GM06990 (cell line): Measurements from ENCODE around the gene WDR72.
"Not testable (repeated sequence)": the region's sequence is repeated elsewhere in the genome, so short reads cannot be mapped to it uniquely, and the experiment has no call there.

ENCODE experiments used
- DNase-seq: peaks from one replicate; pipeline ENCODE4 v3.0.0-alpha.2; 2011; ENCODE audit not compliant: insufficient read length; ENCODE audit errors: extremely low read depth
- H3K27me3 ChIP-seq: replicated peaks from 2 replicates; pipeline ENCODE4 v1.6.0; 2011; ENCODE audit warnings: low read length; ENCODE audit not compliant: control insufficient read depth, insufficient read depth
- H3K36me3 ChIP-seq: 2 replicates; pipeline ENCODE4 v1.5.1; 2011; ENCODE audit warnings: low read length; ENCODE audit not compliant: control insufficient read depth, insufficient read depth
- H3K4me3 ChIP-seq: replicated peaks from 2 replicates; pipeline ENCODE4 v1.5.1; 2011; ENCODE audit warnings: low read depth, mild to moderate bottlenecking, control low read depth, low read length
- CTCF ChIP-seq: IDR thresholded peaks from 2 replicates; pipeline ENCODE4 v1.5.1; 2011; ENCODE audit warnings: low read length, control low read depth, mild to moderate bottlenecking, inconsistent platforms; ENCODE audit not compliant: insufficient read depth, poor library complexity, severe bottlenecking

Gene WDR72

GRCh38 chr15:53789654-53790375 is 30.4 kb upstream of the WDR72 start:
- Histone ChIP-seq H3K27me3 (no peaks in the 10 kb centered on the region; the same call in none of the 2 replicates), H3K36me3 (no peaks in the 10 kb centered on the region), H3K4me3 (no peak overlapping the region)
- TF ChIP-seq CTCF: no peak
- no peak for DNase-seq

DNA sequence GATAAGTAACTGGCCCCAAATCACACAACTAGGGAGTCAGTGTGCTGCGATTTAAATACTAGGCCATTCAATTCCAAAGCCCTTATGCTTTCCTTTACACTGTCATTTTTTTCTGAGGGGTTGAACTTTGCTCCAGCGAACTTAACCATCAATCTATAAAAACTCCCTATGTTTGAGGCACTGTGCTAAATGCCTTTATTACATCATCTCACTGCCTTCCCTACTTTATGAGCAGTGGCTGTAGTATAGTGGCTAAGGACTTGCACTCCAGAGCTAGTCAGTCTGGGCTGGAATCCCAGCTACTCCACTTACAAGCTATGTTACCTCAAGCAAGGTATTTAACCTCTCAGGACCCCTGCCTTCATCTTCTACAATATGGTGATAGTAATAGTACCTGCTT is 26.9 kb upstream of the WDR72 start:
- no peak overlapping the region for H3K4me3 ChIP-seq
- no peak for DNase-seq
- no peaks in the 10 kb centered on the region for H3K36me3 ChIP-seq
- H3K27me3 ChIP-seq: no peaks in the 10 kb centered on the region
- no peak for TF ChIP-seq CTCF

DNA sequence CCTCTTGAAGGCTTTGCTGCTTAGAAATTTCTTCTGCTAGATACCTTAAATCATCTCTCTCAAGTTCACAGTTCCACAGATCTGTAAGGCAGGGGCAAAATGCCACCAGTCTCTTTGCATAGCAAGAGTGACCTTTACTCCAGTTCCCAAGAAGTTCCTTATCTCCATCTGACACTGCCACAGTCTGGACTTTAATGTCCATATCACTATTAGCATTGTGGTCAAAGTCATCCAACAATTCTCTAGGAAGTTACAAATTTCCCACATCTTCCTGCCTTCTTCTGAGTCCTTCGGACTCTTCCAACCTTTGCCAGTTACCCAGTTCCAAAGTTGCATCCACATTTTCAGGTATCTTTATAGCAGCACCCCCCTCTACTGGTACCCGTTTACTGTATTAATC is 25.8 kb upstream of the WDR72 start:
- not testable (repeated sequence) for H3K4me3 ChIP-seq, DNase-seq, H3K36me3 ChIP-seq, H3K27me3 ChIP-seq

DNA sequence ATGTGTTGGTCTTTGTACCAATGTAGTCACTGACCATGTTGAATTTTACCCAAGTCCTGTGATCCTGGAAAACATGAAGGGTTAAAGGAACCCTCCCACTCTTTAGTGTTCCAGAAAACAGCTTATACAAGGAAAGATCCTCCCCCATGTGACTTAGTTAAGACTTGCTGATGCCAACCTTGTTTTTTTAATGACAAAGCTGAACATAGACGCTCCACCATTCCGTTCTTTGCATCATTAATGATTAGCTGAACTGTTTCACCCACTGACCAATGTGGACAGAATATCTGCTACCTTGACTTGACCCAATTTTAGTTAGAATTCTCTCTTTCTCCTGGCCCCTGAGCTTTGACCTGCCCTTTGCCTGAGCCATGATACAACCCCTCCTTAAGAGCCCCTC is 3.5 kb upstream of the WDR72 start:
- H3K27me3 ChIP-seq: no peaks in the 10 kb centered on the region
- TF ChIP-seq CTCF: no peak
- H3K36me3 ChIP-seq: no peaks in the 10 kb centered on the region
- no peak for DNase-seq
- H3K4me3 ChIP-seq: no peak overlapping the region

- H3K4me3 ChIP-seq: no peak overlapping the region
- no peak for DNase-seq
- H3K27me3 ChIP-seq: no peaks in the 10 kb centered on the region
- TF ChIP-seq CTCF: no peak
- no peaks in the 10 kb centered on the region for H3K36me3 ChIP-seq
Observed at GRCh38 chr15:53758412-53758811, 1.1 kb downstream of the WDR72 start.

DNA sequence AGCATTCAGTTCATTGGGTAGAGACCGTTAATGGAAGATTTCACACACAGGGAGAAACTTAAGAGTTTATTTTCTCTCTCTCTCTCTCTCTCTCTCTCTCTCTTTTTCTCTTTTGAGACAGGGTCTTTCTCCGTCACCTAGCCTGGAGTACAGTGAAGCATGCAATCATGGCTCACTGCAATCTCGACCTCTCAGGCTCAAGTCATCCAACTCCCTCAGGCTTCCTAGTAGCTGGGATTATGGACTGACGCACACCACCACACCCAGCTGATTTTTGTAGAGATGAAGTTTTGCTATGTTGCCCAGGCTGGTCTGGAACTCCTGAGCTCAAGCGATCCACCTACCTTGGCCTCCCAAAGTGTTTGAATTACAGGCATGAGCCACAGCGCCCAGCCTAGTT is 1.6 kb downstream of the WDR72 start:
- TF ChIP-seq CTCF: no peak
- no peak for DNase-seq
- no peaks in the 10 kb centered on the region for H3K36me3 ChIP-seq
- no peaks in the 10 kb centered on the region for H3K27me3 ChIP-seq
- H3K4me3 ChIP-seq: no peak overlapping the region
